NT2/D1 (cell line): ENCODE measurements around the gene PRM3.

Experiments
- DNase-seq: peaks from one replicate; pipeline ENCODE4 v3.0.0-alpha.2; 2011; ENCODE audit warnings: low read depth, low spot score
- H3K27me3 ChIP-seq: 2 replicates; pipeline ENCODE4 v1.6.0; 2011; ENCODE audit warnings: mild to moderate bottlenecking; ENCODE audit not compliant: insufficient read length, insufficient read depth
- H3K36me3 ChIP-seq: 2 replicates; pipeline ENCODE4 v1.6.1; 2011; ENCODE audit warnings: mild to moderate bottlenecking, low read length, mixed read lengths; ENCODE audit not compliant: insufficient read depth, insufficient read length
- H3K4me1 ChIP-seq: 2 replicates; pipeline ENCODE4 v1.5.1; 2011; ENCODE audit not compliant: insufficient read depth, insufficient read length
- H3K4me3 ChIP-seq: 2 replicates; pipeline ENCODE4 v1.5.1; 2011; ENCODE audit warnings: low read depth; ENCODE audit not compliant: insufficient read length
- H3K9ac ChIP-seq: 2 replicates; pipeline ENCODE4 v1.6.0; 2011; ENCODE audit warnings: low read depth; ENCODE audit not compliant: insufficient read length
- H3K9me3 ChIP-seq: 2 replicates; pipeline ENCODE4 v1.5.1; 2011; ENCODE audit warnings: mild to moderate bottlenecking, low read length; ENCODE audit not compliant: insufficient read depth
- SUZ12 ChIP-seq: IDR thresholded peaks from 2 replicates; pipeline ENCODE4 v1.6.1; 2011; ENCODE audit not compliant: insufficient read length, insufficient read depth; ENCODE audit errors: extremely low read depth
- YY1 ChIP-seq: IDR thresholded peaks from 2 replicates; pipeline ENCODE4 v1.6.1; 2011; ENCODE audit not compliant: insufficient read length, insufficient read depth
- ZNF274 ChIP-seq: IDR thresholded peaks from 2 replicates; pipeline ENCODE4 v1.6.1; 2011; ENCODE audit warnings: mild to moderate bottlenecking, low read depth, low read length

The PRM3 gene

DNA sequence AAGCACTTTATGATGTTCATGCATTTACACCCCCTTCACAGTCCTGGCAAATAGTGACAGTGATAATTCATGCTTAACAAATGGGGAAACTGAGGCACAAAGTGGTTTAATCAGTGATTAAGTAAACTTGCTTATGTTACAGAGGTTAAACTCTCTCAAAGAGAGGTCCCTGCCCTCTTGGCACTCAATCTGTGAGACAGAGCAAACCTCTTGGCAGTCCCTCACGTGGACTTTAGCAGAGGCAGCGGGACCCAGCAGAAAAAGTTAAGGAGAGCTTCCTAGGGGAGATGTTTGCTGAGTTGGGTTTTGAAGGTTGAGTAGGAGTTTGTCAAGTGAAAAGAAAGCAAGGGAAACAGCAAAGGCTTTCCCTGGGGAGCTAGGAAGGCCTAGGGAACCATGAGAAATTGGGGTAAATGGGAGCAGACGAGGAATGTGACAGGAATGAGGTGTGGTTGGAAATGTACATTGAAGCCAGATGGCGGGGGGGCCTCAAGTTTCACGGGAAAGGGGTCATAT lies 28.1 kb downstream of the PRM3 start:
- Histone ChIP-seq H3K36me3 (no peaks in the 10 kb centered on the region), H3K9me3 (no peaks in the 10 kb centered on the region), H3K4me1 (peaks cover 17% of the 10 kb centered on the region), H3K9ac (no peak overlapping the region), H3K27me3 (no peaks in the 10 kb centered on the region), H3K4me3 (no peak overlapping the region)
- DNase-seq, result no peak
- no peak for TF ChIP-seq SUZ12
- no peak for TF ChIP-seq YY1

DNA sequence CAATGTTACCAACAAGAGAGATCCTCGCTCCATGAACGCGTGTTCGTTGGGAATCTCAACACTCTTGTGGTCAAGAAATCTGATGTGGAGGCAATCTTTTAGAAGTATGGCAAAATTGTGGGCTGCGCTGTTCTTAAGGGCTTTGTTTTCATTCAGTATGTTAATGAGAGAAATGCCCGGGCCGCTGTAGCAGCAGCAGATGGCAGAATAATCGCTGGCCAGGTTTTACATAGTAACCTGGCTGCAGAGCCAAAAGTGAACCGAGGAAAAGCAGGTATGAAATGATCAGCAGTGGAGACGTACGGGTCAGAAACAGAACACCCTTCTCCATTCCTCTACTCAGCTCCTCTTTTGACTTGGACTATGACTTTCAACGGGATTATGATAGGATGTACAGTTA lies 30.8 kb downstream of the PRM3 start:
- Histone ChIP-seq H3K36me3 (no peaks in the 10 kb centered on the region), H3K9me3 (no peaks in the 10 kb centered on the region), H3K9ac (no peak overlapping the region), H3K4me1 (peaks cover 5% of the 10 kb centered on the region), H3K4me3 (no peak overlapping the region), H3K27me3 (no peaks in the 10 kb centered on the region)
- TF ChIP-seq SUZ12 (no peak), ZNF274 (no peak), YY1 (no peak)
- DNase-seq, result no peak

DNA sequence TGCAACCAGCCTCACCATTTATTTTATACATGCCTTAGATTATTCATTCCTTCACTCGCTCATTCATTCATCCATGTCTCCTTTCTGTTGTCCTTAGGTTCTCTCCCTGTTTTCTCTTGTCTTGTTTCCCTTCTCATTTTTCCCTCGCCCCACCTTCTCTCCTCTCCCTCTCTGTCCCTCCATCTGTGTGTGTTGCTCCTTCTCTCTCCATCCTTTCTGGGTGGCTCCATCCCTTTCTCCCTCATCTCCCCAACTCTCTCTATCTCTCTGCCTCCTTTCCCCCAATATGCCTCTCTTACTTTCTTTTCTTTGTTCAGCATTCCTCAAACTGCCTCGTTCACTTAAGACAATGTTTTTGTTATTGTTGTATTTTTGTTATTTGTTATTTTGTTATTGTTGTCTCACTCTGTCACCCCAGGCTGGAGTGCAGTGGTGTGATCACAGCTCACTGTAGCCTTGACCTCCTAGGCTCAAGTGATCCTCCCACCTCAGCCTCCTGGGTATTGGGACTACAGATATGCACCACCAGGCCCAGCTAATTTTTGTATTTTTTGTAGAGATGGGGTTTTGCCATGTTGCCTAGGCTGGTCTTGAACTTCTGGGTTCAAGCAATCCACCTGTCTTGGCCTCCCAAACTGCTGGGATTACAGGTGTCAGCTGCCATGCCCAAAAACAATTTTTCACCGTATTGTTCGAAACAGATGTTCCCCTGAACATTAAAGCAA lies 31.8 kb downstream of the PRM3 start:
- Histone ChIP-seq H3K4me3 (no peak overlapping the region), H3K4me1 (peaks cover 5% of the 10 kb centered on the region), H3K9me3 (no peaks in the 10 kb centered on the region), H3K27me3 (no peaks in the 10 kb centered on the region), H3K36me3 (no peaks in the 10 kb centered on the region), H3K9ac (no peak overlapping the region)
- TF ChIP-seq ZNF274 (no peak), SUZ12 (no peak), YY1 (no peak)
- DNase-seq, result no peak

DNA sequence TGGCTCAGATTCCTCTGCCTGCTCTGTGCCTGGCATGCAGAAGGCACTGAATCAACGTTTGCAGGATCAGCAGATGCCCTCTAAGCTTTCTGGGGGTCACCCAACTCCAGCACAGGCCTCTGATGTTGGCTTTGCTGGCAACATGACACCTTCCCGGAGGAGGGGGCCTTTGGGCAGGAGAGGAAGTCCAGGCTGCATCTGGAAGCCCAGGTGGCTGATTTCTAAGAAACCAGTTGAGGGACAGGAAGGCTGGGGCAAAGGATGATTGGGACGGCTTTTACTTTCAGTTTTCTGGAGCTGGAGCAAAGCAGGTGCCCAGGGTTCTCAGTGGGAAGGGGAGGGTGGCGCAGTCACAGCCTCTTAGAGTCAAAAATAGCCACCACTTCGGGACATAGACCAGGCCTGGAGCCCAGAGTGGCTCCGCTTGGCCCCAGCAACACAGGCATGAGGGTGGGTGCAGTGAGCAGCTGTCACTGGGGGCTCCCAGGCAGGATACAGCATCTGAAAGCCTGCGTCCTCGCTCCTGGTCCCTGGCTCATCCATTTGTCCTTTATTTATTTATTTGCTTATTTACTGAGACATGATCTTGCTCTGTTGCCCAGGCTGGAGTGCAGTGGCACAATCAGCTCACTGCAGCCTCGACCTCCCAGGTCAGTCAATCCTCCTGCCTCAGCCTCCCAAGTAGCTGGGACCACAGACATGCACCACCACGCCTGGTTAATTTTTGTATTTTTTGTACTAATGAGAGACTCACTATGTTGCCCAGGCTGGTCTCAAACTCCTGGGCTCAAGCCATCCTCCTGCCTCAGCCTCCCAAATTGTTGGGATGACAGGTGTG lies 32.6 kb downstream of the PRM3 start:
- DNase-seq, result no peak
- no peak for TF ChIP-seq ZNF274
- no peak for TF ChIP-seq YY1
- TF ChIP-seq SUZ12, result no peak
- Histone ChIP-seq H3K9ac (peak overlapping the region; percentile 17), H3K36me3 (no peaks in the 10 kb centered on the region), H3K9me3 (no peaks in the 10 kb centered on the region), H3K4me3 (no peak overlapping the region), H3K27me3 (no peaks in the 10 kb centered on the region), H3K4me1 (peaks cover 5% of the 10 kb centered on the region)

- H3K36me3 ChIP-seq, result no peaks in the 10 kb centered on the region
- no peak overlapping the region for H3K4me3 ChIP-seq
- no peak for DNase-seq
- peaks cover 5% of the 10 kb centered on the region for H3K4me1 ChIP-seq
- no peaks in the 10 kb centered on the region for H3K27me3 ChIP-seq
- no peaks in the 10 kb centered on the region for H3K9me3 ChIP-seq
- TF ChIP-seq SUZ12, result no peak
- no peak for TF ChIP-seq ZNF274
- no peak for TF ChIP-seq YY1
- peak overlapping the region; percentile 17 for H3K9ac ChIP-seq
Measured at GRCh38 chr16:11239644-11240632, 33.5 kb downstream of the PRM3 start.

DNA sequence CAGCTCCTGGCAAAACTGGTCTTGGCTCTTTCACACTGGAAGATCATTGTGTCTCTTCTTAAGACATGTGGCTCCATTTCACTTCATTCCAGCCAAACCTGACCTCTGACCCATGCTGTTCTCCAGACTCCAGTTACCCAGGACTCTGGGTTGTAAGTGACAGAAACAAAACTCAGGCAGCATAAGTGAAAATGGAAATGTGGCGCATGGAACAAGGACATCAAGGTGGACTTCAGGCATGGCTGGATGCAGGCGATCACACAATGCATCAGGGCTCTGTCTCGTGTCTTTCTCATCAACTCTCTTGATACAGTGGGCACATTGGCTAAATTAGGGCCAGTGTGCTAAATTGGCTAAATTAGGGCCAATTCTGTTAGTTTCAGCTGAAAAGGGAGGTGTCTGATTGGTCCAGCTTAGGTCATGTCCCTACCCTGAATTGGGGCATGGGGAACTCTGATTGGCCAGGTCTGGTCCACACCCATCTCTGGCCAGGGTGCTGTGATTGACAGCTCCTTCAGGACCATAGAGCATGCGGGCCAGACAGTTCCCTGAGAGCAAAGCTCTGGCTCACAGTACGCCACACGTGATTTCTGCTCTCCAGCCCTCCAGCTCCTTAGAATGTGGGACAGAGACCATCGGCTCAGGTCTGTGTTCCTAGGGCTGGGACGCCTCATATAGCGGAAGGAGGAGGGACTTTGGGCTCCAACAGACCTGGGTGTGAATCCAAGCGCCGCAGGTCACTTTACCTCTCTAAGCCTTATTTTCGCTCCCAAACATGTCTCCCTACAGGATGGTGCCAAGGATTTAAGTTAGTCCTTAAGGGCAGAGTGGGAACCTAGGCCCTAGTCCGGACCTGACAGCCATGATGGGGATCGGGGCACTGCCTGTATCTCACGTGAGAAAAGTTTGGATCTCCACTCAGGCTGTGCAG lies 34.9 kb downstream of the PRM3 start:
- Histone ChIP-seq H3K4me3 (no peak overlapping the region), H3K27me3 (no peaks in the 10 kb centered on the region), H3K4me1 (peaks cover 5% of the 10 kb centered on the region), H3K9ac (no peak overlapping the region), H3K9me3 (no peaks in the 10 kb centered on the region), H3K36me3 (no peaks in the 10 kb centered on the region)
- TF ChIP-seq YY1 (no peak), SUZ12 (no peak), ZNF274 (no peak)
- DNase-seq, result no peak
